ENCODE data around the gene TMEM223. TPM values are rescaled to one million over a fixed set of nuclear protein-coding genes. Genes with fewer than 3 reads are reported as not detected.

TMEM223 gene
- total and polyA plus RNA-seq, 9 of the 15 experiments (the other 6 are each of a cell fraction or from before 2014, with no cell fraction given) = 5.9 to 34.5 (median 19.6) TPM

DNA sequence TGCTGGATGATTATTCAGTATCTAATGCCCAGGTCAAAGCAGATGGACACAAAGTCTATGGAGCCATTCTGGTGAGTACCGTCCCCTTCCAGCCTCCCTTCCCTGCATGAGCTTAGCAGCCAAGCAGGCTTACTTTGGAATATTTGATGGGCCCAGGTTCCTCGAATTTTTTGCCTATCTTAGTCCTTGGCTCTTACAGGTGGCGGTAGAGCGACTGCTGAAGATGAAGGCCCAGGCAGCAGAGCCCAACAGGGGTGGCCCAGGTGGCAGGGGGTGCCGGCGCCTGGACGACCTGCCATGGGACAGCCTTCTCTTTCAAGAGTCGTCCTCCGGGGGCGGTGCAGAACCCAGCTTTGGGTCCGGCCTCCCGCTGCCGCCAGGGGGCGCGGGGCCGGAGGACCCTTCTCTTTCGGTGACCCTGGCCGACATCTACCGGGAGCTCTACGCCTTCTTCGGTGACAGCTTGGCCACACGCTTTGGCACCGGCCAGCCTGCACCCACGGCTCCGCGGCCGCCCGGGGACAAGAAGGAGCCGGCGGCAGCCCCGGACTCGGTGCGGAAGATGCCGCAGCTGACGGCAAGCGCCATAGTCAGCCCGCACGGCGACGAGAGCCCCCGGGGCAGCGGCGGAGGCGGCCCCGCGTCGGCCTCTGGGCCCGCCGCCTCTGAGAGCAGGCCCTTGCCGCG, 5.3 kb downstream of the TMEM223 start (continued):
- TF ChIP-seq, protein P1, sequence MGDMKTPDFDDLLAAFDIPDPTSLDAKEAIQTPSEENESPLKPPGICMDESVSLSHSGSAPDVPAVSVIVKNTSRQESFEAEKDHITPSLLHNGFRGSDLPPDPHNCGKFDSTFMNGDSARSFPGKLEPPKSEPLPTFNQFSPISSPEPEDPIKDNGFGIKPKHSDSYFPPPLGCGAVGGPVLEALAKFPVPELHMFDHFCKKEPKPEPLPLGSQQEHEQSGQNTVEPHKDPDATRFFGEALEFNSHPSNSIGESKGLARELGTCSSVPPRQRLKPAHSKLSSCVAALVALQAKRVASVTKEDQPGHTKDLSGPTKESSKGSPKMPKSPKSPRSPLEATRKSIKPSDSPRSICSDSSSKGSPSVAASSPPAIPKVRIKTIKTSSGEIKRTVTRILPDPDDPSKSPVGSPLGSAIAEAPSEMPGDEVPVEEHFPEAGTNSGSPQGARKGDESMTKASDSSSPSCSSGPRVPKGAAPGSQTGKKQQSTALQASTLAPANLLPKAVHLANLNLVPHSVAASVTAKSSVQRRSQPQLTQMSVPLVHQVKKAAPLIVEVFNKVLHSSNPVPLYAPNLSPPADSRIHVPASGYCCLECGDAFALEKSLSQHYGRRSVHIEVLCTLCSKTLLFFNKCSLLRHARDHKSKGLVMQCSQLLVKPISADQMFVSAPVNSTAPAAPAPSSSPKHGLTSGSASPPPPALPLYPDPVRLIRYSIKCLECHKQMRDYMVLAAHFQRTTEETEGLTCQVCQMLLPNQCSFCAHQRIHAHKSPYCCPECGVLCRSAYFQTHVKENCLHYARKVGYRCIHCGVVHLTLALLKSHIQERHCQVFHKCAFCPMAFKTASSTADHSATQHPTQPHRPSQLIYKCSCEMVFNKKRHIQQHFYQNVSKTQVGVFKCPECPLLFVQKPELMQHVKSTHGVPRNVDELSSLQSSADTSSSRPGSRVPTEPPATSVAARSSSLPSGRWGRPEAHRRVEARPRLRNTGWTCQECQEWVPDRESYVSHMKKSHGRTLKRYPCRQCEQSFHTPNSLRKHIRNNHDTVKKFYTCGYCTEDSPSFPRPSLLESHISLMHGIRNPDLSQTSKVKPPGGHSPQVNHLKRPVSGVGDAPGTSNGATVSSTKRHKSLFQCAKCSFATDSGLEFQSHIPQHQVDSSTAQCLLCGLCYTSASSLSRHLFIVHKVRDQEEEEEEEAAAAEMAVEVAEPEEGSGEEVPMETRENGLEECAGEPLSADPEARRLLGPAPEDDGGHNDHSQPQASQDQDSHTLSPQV (IDR thresholded peaks at IDR 0.05) = peak; percentile 84; the same call in 1 of the 2 replicates
- TF ChIP-seq HEY1 (CRISPR knock-in tag; IDR thresholded peaks at IDR 0.05; ENCODE audit: borderline replicate concordance) (no peak), U2AF1 (optimal IDR thresholded peaks at IDR 0.05; ENCODE audit: low read depth, low read length) (peak; percentile 88), SOX6 (IDR thresholded peaks at IDR 0.05) (0 out of 2 replicates have a peak, but pooled peaks have one; percentile 18), HNRNPLL (IDR thresholded peaks at IDR 0.05; ENCODE audit: low read depth, low read length, poor library complexity, severe bottlenecking) (peak; percentile 87), TAF7 (tag; IDR thresholded peaks at IDR 0.05) (no peak), YY1 (IDR thresholded peaks at IDR 0.05; ENCODE audit: borderline replicate concordance in 1 of 3, control insufficient read depth in 1 of 3, extremely low read depth in 1 of 3, insufficient read depth in 3 of 3, insufficient read length in 1 of 3, insufficient replicate concordance in 2 of 3, low read depth in 1 of 3, low read length in 2 of 3) (peak in 2 of 3 experiments; percentile 65 to 78), SMARCB1 (IDR thresholded peaks at IDR 0.05; ENCODE audit: insufficient read length, low read depth) (no peak)
- TF ChIP-seq, protein P2, sequence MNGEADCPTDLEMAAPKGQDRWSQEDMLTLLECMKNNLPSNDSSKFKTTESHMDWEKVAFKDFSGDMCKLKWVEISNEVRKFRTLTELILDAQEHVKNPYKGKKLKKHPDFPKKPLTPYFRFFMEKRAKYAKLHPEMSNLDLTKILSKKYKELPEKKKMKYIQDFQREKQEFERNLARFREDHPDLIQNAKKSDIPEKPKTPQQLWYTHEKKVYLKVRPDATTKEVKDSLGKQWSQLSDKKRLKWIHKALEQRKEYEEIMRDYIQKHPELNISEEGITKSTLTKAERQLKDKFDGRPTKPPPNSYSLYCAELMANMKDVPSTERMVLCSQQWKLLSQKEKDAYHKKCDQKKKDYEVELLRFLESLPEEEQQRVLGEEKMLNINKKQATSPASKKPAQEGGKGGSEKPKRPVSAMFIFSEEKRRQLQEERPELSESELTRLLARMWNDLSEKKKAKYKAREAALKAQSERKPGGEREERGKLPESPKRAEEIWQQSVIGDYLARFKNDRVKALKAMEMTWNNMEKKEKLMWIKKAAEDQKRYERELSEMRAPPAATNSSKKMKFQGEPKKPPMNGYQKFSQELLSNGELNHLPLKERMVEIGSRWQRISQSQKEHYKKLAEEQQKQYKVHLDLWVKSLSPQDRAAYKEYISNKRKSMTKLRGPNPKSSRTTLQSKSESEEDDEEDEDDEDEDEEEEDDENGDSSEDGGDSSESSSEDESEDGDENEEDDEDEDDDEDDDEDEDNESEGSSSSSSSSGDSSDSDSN (IDR thresholded peaks at IDR 0.05; ENCODE audit: borderline replicate concordance in 1 of 2, low read depth in 2 of 2, low read length in 2 of 2) = peak; percentile 85 to 93; a peak in 3 of 4 replicates
- TF ChIP-seq, protein P3, sequence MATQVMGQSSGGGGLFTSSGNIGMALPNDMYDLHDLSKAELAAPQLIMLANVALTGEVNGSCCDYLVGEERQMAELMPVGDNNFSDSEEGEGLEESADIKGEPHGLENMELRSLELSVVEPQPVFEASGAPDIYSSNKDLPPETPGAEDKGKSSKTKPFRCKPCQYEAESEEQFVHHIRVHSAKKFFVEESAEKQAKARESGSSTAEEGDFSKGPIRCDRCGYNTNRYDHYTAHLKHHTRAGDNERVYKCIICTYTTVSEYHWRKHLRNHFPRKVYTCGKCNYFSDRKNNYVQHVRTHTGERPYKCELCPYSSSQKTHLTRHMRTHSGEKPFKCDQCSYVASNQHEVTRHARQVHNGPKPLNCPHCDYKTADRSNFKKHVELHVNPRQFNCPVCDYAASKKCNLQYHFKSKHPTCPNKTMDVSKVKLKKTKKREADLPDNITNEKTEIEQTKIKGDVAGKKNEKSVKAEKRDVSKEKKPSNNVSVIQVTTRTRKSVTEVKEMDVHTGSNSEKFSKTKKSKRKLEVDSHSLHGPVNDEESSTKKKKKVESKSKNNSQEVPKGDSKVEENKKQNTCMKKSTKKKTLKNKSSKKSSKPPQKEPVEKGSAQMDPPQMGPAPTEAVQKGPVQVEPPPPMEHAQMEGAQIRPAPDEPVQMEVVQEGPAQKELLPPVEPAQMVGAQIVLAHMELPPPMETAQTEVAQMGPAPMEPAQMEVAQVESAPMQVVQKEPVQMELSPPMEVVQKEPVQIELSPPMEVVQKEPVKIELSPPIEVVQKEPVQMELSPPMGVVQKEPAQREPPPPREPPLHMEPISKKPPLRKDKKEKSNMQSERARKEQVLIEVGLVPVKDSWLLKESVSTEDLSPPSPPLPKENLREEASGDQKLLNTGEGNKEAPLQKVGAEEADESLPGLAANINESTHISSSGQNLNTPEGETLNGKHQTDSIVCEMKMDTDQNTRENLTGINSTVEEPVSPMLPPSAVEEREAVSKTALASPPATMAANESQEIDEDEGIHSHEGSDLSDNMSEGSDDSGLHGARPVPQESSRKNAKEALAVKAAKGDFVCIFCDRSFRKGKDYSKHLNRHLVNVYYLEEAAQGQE (IDR thresholded peaks at IDR 0.05; ENCODE audit: borderline replicate concordance) = peak; percentile 61
- TF ChIP-seq, protein P3 (CRISPR knock-in tag; IDR thresholded peaks at IDR 0.05; ENCODE audit: low read depth) = no peak

Measured in K562 (cell line).